GM10266 (cell line): ENCODE data around the gene MAMDC2.
"Not testable (repeated sequence)": the region's sequence is repeated elsewhere in the genome, so short reads cannot be mapped to it uniquely, and the experiment has no call there.

Experiments
- DNase-seq: peaks from one replicate; pipeline ENCODE4 v3.0.0; 2012; ENCODE audit errors: extremely low spot score
- CTCF ChIP-seq: IDR thresholded peaks from 2 replicates; pipeline ENCODE4 v1.5.1; 2012; ENCODE audit warnings: mild to moderate bottlenecking, low read depth; ENCODE audit not compliant: control insufficient read depth, insufficient read depth; ENCODE audit errors: missing control alignments

The MAMDC2 gene

GRCh38 chr9:70232476-70232875 is 188.8 kb downstream of the MAMDC2 start:
- DNase-seq = no peak
- no peak for TF ChIP-seq CTCF

GRCh38 chr9:70234208-70234607 is 190.6 kb downstream of the MAMDC2 start:
- not testable (repeated sequence) for DNase-seq

GRCh38 chr9:70245952-70246351 is 202.3 kb downstream of the MAMDC2 start:
- not testable (repeated sequence) for DNase-seq

- TF ChIP-seq CTCF = no peak
- DNase-seq = no peak
Observed at GRCh38 chr9:70250221-70250620, 206.6 kb downstream of the MAMDC2 start.

GRCh38 chr9:70255486-70255885 is 211.8 kb downstream of the MAMDC2 start:
- TF ChIP-seq CTCF = no peak

GRCh38 chr9:70256123-70256551 is 212.5 kb downstream of the MAMDC2 start:
- no peak for DNase-seq
- no peak for TF ChIP-seq CTCF

More at GRCh38 chr9:70255486-70255885, 211.8 kb downstream of the MAMDC2 start:
- no peak for DNase-seq

GRCh38 chr9:70257502-70257901 is 213.9 kb downstream of the MAMDC2 start:
- no peak for TF ChIP-seq CTCF
- no peak for DNase-seq

- no peak for TF ChIP-seq CTCF
- peak; percentile 32 for DNase-seq
Observed at GRCh38 chr9:70257991-70258691, 214.5 kb downstream of the MAMDC2 start.
